NT2/D1 (cell line): Measurements from ENCODE around the gene MCCC1.

Experiments used
- SUZ12 ChIP-seq: IDR thresholded peaks from 2 replicates; pipeline ENCODE4 v1.6.1; 2011; ENCODE audit not compliant: insufficient read length, insufficient read depth; ENCODE audit errors: extremely low read depth
- ZNF274 ChIP-seq: IDR thresholded peaks from 2 replicates; pipeline ENCODE4 v1.6.1; 2011; ENCODE audit warnings: mild to moderate bottlenecking, low read depth, low read length

GRCh38 chr3:183061391-183062172, 37.7 kb downstream of the MCCC1 start:
- TF ChIP-seq SUZ12 (no peak), ZNF274 (no peak)
